Dendritic cell treated with granulocyte-macrophage colony-stimulating factor and Interleukin-4, amounts not matched to agents 40 ng/mL and 50 ng/mL, for 4 days (primary cell): ENCODE results near the gene GPC6.

Source experiments
- H3K27ac Mint-ChIP-seq: one replicate; pipeline ENCODE4 v1.8.0; 2022; ENCODE audit warnings: mild to moderate bottlenecking, mixed read lengths
- H3K27me3 Mint-ChIP-seq: one replicate; pipeline ENCODE4 v1.8.0; 2022; ENCODE audit warnings: mild to moderate bottlenecking, mixed read lengths
- H3K36me3 Mint-ChIP-seq: one replicate; pipeline ENCODE4 v1.8.0; 2022; ENCODE audit warnings: low read depth, mixed read lengths
- H3K4me1 Mint-ChIP-seq: one replicate; pipeline ENCODE4 v1.8.0; 2022; ENCODE audit warnings: low read depth, mixed read lengths
- H3K4me3 Mint-ChIP-seq: one replicate; pipeline ENCODE4 v1.8.0; 2022; ENCODE audit warnings: mild to moderate bottlenecking, moderate library complexity, mixed read lengths
- H3K9me3 Mint-ChIP-seq: one replicate; pipeline ENCODE4 v1.8.0; 2022; ENCODE audit warnings: mixed read lengths
- intact Hi-C: fragments of 100-400 bp; cut with micrococcal nuclease; formaldehyde crosslinking; loops from one replicate; pipeline ENCODE4 v1.15.0; 2022

Gene GPC6

GRCh38 chr13:93932901-93933300 lies 706.3 kb downstream of the GPC6 start:
- Mint-ChIP-seq H3K27me3 (no peaks in the 10 kb centered on the region), H3K4me3 (no peak overlapping the region), H3K4me1 (no peaks in the 10 kb centered on the region), H3K9me3 (peaks cover 13% of the 10 kb centered on the region), H3K27ac (no peak overlapping the region), H3K36me3 (no peaks in the 10 kb centered on the region)
- intact Hi-C loops = no loop called here

DNA sequence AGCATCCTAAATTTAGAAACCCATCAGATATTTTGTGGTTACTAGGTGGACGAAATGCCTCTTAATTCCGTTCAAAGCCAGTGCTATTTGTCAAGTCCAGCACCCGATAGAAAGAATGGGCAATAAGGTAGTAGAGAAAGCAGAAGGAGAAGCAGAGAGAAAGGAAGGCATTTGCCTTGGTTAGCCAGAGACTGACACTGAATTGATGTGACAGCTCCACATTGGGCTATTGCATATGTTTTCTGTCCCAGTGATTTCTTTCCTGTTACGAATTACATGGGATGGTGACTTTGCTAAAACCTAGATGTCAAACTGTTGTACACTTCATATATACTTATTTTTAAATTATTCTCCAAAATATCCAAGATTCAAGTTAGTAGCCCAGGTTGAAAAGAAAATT lies 710.3 kb downstream of the GPC6 start:
- intact Hi-C loops = no loop called here
- Mint-ChIP-seq H3K4me1 (no peaks in the 10 kb centered on the region), H3K36me3 (no peaks in the 10 kb centered on the region), H3K9me3 (no peaks in the 10 kb centered on the region), H3K4me3 (no peak overlapping the region), H3K27me3 (no peaks in the 10 kb centered on the region), H3K27ac (no peak overlapping the region)

DNA sequence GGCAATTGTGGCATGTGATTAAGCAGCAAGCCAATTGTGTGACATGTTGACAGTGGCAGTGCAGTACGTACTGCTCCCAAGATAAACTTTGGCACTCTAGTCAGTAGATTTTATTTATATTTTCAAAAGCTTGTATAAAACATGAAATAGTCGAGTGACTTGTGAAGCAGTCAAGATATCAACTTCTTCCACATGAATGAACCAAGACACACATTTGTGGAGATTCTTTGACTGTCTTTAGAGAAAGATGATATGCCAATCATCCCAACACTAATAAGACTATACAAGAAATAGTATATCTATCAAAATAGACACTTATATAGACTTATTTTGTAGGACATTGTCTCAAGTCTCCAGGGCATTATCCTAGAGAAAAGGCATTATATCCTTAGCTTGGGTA lies 714.8 kb downstream of the GPC6 start:
- Mint-ChIP-seq H3K4me1 (peaks cover 7% of the 10 kb centered on the region), H3K27ac (no peak overlapping the region), H3K9me3 (no peaks in the 10 kb centered on the region), H3K27me3 (no peaks in the 10 kb centered on the region), H3K4me3 (no peak overlapping the region), H3K36me3 (no peaks in the 10 kb centered on the region)
- intact Hi-C loops = no loop called here

GRCh38 chr13:93942016-93942415 lies 715.4 kb downstream of the GPC6 start:
- Mint-ChIP-seq H3K4me3 (no peak overlapping the region), H3K9me3 (no peaks in the 10 kb centered on the region), H3K27ac (no peak overlapping the region), H3K4me1 (peaks cover 7% of the 10 kb centered on the region), H3K27me3 (no peaks in the 10 kb centered on the region), H3K36me3 (no peaks in the 10 kb centered on the region)
- intact Hi-C loops = no loop called here

- intact Hi-C loops = no loop called here
- no peaks in the 10 kb centered on the region for H3K36me3 Mint-ChIP-seq
- no peak overlapping the region for H3K4me3 Mint-ChIP-seq
- H3K9me3 Mint-ChIP-seq = no peaks in the 10 kb centered on the region
- peaks cover 7% of the 10 kb centered on the region for H3K4me1 Mint-ChIP-seq
- H3K27me3 Mint-ChIP-seq = no peaks in the 10 kb centered on the region
- no peak overlapping the region for H3K27ac Mint-ChIP-seq
Measured at GRCh38 chr13:93945621-93946020, 719.0 kb downstream of the GPC6 start.

DNA sequence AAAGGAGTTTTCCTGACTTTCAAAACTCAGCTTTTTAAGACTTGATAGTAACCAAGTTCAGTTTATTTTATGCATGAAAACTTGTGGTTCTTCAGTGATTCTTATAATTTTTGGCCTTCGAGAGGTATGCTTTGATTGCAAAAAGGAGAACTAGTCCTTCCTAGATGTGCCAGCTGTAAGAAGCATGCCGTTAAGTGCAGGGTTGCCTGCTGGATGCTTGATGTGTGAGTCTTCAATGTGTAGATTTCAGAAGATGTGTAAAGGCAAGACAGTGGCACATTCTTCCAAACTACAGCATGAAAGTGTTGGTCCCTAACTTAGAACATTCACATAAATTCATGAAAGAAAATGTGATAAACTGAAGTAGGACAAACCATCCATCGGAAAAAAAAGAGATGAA lies 720.4 kb downstream of the GPC6 start:
- Mint-ChIP-seq H3K4me3 (no peak overlapping the region), H3K27me3 (no peaks in the 10 kb centered on the region), H3K27ac (no peak overlapping the region), H3K4me1 (peaks cover 7% of the 10 kb centered on the region), H3K36me3 (no peaks in the 10 kb centered on the region), H3K9me3 (no peaks in the 10 kb centered on the region)
- intact Hi-C loops = no loop called here

DNA sequence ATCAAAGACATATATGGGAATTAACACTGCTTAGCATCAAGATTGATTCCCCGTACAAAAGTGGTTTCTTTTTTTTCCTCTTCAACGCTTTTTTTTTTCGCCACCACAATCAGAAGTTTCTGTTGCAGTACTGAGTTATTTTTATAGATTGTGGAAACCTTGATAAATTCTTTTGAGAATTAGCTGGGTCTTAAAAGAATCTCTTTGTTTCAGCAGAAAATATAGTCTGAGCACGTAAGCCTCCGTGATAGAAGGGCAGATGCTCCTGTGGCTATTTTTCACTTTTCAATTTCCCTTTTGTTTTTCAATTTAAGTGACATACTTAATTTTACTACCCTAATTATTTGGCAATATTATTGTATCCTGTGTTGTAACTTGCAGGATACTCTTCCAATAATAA lies 721.0 kb downstream of the GPC6 start:
- Mint-ChIP-seq H3K27me3 (no peaks in the 10 kb centered on the region), H3K4me3 (no peak overlapping the region), H3K27ac (no peak overlapping the region), H3K4me1 (peaks cover 7% of the 10 kb centered on the region), H3K9me3 (no peaks in the 10 kb centered on the region), H3K36me3 (no peaks in the 10 kb centered on the region)
- intact Hi-C loops = no loop called here

DNA sequence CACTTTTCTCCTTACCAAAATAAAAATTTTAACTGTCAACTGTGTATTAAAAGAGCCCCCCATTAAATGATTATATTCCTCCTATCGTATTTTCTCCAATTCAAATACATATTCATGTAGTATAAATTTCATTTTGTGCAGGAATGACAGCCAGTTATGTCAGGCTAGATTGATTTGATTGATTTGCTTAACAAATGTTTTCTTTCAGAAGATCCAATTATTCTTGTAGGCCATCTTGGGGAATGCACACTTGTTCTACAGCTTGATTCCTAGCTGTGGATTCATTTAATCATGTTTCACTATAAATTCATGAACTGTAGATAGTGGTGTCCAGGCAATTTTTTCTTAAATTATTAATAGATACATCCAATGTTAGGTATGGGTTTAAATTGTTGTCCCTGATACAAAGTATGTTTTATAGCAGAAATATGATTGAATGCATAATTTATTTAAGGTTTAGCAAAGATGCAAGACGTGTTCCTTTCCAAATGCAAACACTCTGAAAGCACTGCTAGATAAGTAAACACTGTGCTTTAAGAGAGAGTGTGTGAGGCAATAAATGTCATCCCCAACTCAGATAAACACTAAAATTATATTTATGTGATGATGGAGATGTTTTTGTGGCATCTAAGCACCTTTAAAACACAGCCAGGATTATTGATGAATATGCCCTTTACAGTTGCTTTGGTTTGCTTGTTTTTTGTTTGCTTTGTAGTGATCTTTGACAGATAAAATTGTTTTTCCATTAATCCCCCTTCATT lies 721.7 kb downstream of the GPC6 start:
- peaks cover 7% of the 10 kb centered on the region for H3K4me1 Mint-ChIP-seq
- H3K4me3 Mint-ChIP-seq = no peak overlapping the region
- no peaks in the 10 kb centered on the region for H3K27me3 Mint-ChIP-seq
- intact Hi-C loops = no loop called here
- H3K9me3 Mint-ChIP-seq = no peaks in the 10 kb centered on the region
- H3K36me3 Mint-ChIP-seq = no peaks in the 10 kb centered on the region
- H3K27ac Mint-ChIP-seq = no peak overlapping the region

GRCh38 chr13:93951108-93951507 lies 724.5 kb downstream of the GPC6 start:
- H3K9me3 Mint-ChIP-seq = no peaks in the 10 kb centered on the region

DNA sequence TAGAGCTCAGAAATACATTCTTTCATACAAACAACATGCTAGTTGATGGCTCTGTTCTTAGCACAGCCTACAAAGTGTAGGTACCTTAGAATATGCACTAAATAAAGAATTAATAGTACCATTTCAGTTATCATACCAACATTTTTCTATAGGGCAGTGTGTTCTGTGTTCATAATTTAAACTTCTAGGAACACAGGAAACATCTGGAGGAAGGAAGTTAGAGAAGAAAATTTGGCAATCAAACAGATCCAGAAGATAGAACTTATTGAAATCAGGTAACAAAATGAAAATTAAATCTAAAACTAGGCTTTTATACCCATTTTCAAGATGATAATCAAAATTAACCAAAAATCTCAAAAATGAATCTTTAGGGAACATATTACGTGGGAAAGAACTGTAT lies 725.3 kb downstream of the GPC6 start:
- H3K27ac Mint-ChIP-seq = no peak overlapping the region
- intact Hi-C loops = no loop called here
- H3K4me1 Mint-ChIP-seq = no peaks in the 10 kb centered on the region
- H3K4me3 Mint-ChIP-seq = no peak overlapping the region
- peaks cover 2% of the 10 kb centered on the region for H3K27me3 Mint-ChIP-seq
- no peaks in the 10 kb centered on the region for H3K36me3 Mint-ChIP-seq
- H3K9me3 Mint-ChIP-seq = no peaks in the 10 kb centered on the region

More at GRCh38 chr13:93951108-93951507, 724.5 kb downstream of the GPC6 start:
- Mint-ChIP-seq H3K27me3 (peaks cover 2% of the 10 kb centered on the region), H3K4me1 (no peaks in the 10 kb centered on the region), H3K4me3 (no peak overlapping the region), H3K27ac (no peak overlapping the region), H3K36me3 (no peaks in the 10 kb centered on the region)
- intact Hi-C loops = no loop called here

DNA sequence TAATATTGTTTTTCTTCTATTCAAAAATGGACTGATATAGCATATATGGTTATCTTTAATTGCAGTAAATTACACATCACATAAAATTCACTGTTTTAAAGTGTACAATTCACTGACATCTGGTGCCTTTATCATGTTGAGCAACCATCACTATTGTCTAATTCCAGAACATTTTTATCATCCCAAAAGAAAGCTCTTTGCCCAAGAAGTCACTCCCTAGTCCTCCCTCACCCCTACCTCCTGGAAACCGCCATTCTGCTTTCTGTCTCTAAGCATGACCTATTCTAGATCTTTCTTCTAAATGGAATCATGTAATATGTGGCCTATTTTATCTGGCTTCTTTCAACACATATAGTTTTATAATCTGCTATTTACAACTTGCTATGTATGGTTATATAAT lies 727.2 kb downstream of the GPC6 start:
- intact Hi-C loops = no loop called here
- Mint-ChIP-seq H3K27ac (no peak overlapping the region), H3K27me3 (peaks cover 2% of the 10 kb centered on the region)

GRCh38 chr13:93955904-93956303 lies 729.3 kb downstream of the GPC6 start:
- intact Hi-C loops = no loop called here
- H3K36me3 Mint-ChIP-seq = no peaks in the 10 kb centered on the region
- no peak overlapping the region for H3K4me3 Mint-ChIP-seq
- no peaks in the 10 kb centered on the region for H3K4me1 Mint-ChIP-seq
- peaks cover 2% of the 10 kb centered on the region for H3K27me3 Mint-ChIP-seq
- H3K9me3 Mint-ChIP-seq = peaks cover 9% of the 10 kb centered on the region
- H3K27ac Mint-ChIP-seq = no peak overlapping the region

More for the DNA sequence above, 727.2 kb downstream of the GPC6 start:
- Mint-ChIP-seq H3K4me1 (no peaks in the 10 kb centered on the region), H3K36me3 (no peaks in the 10 kb centered on the region), H3K9me3 (no peaks in the 10 kb centered on the region), H3K4me3 (no peak overlapping the region)

GRCh38 chr13:93956426-93956825 lies 729.8 kb downstream of the GPC6 start:
- no peak overlapping the region for H3K27ac Mint-ChIP-seq
- no peak overlapping the region for H3K4me3 Mint-ChIP-seq
- intact Hi-C loops = no loop called here
- no peaks in the 10 kb centered on the region for H3K36me3 Mint-ChIP-seq
- H3K9me3 Mint-ChIP-seq = peaks cover 9% of the 10 kb centered on the region
- peaks cover 2% of the 10 kb centered on the region for H3K27me3 Mint-ChIP-seq
- H3K4me1 Mint-ChIP-seq = no peaks in the 10 kb centered on the region

GRCh38 chr13:93957371-93957770 lies 730.8 kb downstream of the GPC6 start:
- no peaks in the 10 kb centered on the region for H3K4me1 Mint-ChIP-seq
- peaks cover 9% of the 10 kb centered on the region for H3K9me3 Mint-ChIP-seq
- H3K36me3 Mint-ChIP-seq = no peaks in the 10 kb centered on the region
- H3K4me3 Mint-ChIP-seq = no peak overlapping the region
- no peak overlapping the region for H3K27ac Mint-ChIP-seq
- intact Hi-C loops = no loop called here
- H3K27me3 Mint-ChIP-seq = peaks cover 2% of the 10 kb centered on the region
